ENCODE results near the gene OTOS.

Gene OTOS

GRCh38 chr2:240133401-240133800 lies 7.1 kb downstream of the OTOS start:
- Histone ChIP-seq H3K9me3 (replicated peaks; ENCODE audit: low read length) (no peaks in the 10 kb centered on the region), H3K9ac (ENCODE audit: low read depth, low read length) (no peak overlapping the region), H3K4me1 (ENCODE audit: control insufficient read depth, insufficient read depth, low read length) (peaks cover 17% of the 10 kb centered on the region), H3K36me3 (ENCODE audit: insufficient read depth, low read length) (peaks cover 52% of the 10 kb centered on the region), H3K4me3 (ENCODE audit: low read length) (no peak overlapping the region), H3K27me3 (ENCODE audit: control insufficient read depth, insufficient read depth, low read length) (no peaks in the 10 kb centered on the region), H3K4me2 (ENCODE audit: low read length) (peak overlapping the region; percentile 92)

GRCh38 chr2:240132651-240132980 lies 7.8 kb downstream of the OTOS start:
- no peak overlapping the region for H3K4me3 ChIP-seq (ENCODE audit: low read length)
- no peaks in the 10 kb centered on the region for H3K27me3 ChIP-seq (ENCODE audit: control insufficient read depth, insufficient read depth, low read length)
- H3K36me3 ChIP-seq (ENCODE audit: insufficient read depth, low read length), result peaks cover 60% of the 10 kb centered on the region
- H3K9me3 ChIP-seq (replicated peaks; ENCODE audit: low read length), result no peaks in the 10 kb centered on the region
- H3K4me1 ChIP-seq (ENCODE audit: control insufficient read depth, insufficient read depth, low read length), result peaks cover 17% of the 10 kb centered on the region
- H3K9ac ChIP-seq (ENCODE audit: low read depth, low read length), result no peak overlapping the region
- H3K4me2 ChIP-seq (ENCODE audit: low read length), result no peak overlapping the region

- H3K9me3 ChIP-seq (replicated peaks; ENCODE audit: low read length), result no peaks in the 10 kb centered on the region
Measured at GRCh38 chr2:240131941-240132650, 8.4 kb downstream of the OTOS start.

GRCh38 chr2:240131296-240131695 lies 9.2 kb downstream of the OTOS start:
- H3K9ac ChIP-seq (ENCODE audit: low read depth, low read length), result no peak overlapping the region
- H3K27me3 ChIP-seq (ENCODE audit: control insufficient read depth, insufficient read depth, low read length), result no peaks in the 10 kb centered on the region
- no peaks in the 10 kb centered on the region for H3K9me3 ChIP-seq (replicated peaks; ENCODE audit: low read length)
- no peak overlapping the region for H3K4me2 ChIP-seq (ENCODE audit: low read length)
- peaks cover 13% of the 10 kb centered on the region for H3K4me1 ChIP-seq (ENCODE audit: control insufficient read depth, insufficient read depth, low read length)
- peaks cover 70% of the 10 kb centered on the region for H3K36me3 ChIP-seq (ENCODE audit: insufficient read depth, low read length)
- H3K4me3 ChIP-seq (ENCODE audit: low read length), result no peak overlapping the region

More at GRCh38 chr2:240131941-240132650, 8.4 kb downstream of the OTOS start:
- no peak overlapping the region for H3K9ac ChIP-seq (ENCODE audit: low read depth, low read length)
- no peaks in the 10 kb centered on the region for H3K27me3 ChIP-seq (ENCODE audit: control insufficient read depth, insufficient read depth, low read length)
- H3K4me3 ChIP-seq (ENCODE audit: low read length), result no peak overlapping the region
- no peak overlapping the region for H3K4me2 ChIP-seq (ENCODE audit: low read length)
- H3K4me1 ChIP-seq (ENCODE audit: control insufficient read depth, insufficient read depth, low read length), result peaks cover 17% of the 10 kb centered on the region
- peaks cover 65% of the 10 kb centered on the region for H3K36me3 ChIP-seq (ENCODE audit: insufficient read depth, low read length)

- no peak overlapping the region for H3K4me3 ChIP-seq (ENCODE audit: low read length)
- H3K4me1 ChIP-seq (ENCODE audit: control insufficient read depth, insufficient read depth, low read length), result peaks cover 13% of the 10 kb centered on the region
- no peak overlapping the region for H3K9ac ChIP-seq (ENCODE audit: low read depth, low read length)
- peaks cover 75% of the 10 kb centered on the region for H3K36me3 ChIP-seq (ENCODE audit: insufficient read depth, low read length)
- H3K4me2 ChIP-seq (ENCODE audit: low read length), result no peak overlapping the region
- no peaks in the 10 kb centered on the region for H3K9me3 ChIP-seq (replicated peaks; ENCODE audit: low read length)
- no peaks in the 10 kb centered on the region for H3K27me3 ChIP-seq (ENCODE audit: control insufficient read depth, insufficient read depth, low read length)
Measured at GRCh38 chr2:240130393-240131195, 9.9 kb downstream of the OTOS start.

- Histone ChIP-seq H3K4me1 (ENCODE audit: control insufficient read depth, insufficient read depth, low read length) (peaks cover 7% of the 10 kb centered on the region), H3K9me3 (replicated peaks; ENCODE audit: low read length) (no peaks in the 10 kb centered on the region), H3K4me3 (ENCODE audit: low read length) (no peak overlapping the region), H3K27me3 (ENCODE audit: control insufficient read depth, insufficient read depth, low read length) (no peaks in the 10 kb centered on the region), H3K4me2 (ENCODE audit: low read length) (no peak overlapping the region), H3K36me3 (ENCODE audit: insufficient read depth, low read length) (peaks cover 75% of the 10 kb centered on the region), H3K9ac (ENCODE audit: low read depth, low read length) (no peak overlapping the region)
Measured at GRCh38 chr2:240129731-240130392, 10.6 kb downstream of the OTOS start.

GRCh38 chr2:240129311-240129710 lies 11.1 kb downstream of the OTOS start:
- no peaks in the 10 kb centered on the region for H3K9me3 ChIP-seq (replicated peaks; ENCODE audit: low read length)
- no peak overlapping the region for H3K4me2 ChIP-seq (ENCODE audit: low read length)
- no peaks in the 10 kb centered on the region for H3K27me3 ChIP-seq (ENCODE audit: control insufficient read depth, insufficient read depth, low read length)
- no peak overlapping the region for H3K9ac ChIP-seq (ENCODE audit: low read depth, low read length)
- H3K36me3 ChIP-seq (ENCODE audit: insufficient read depth, low read length), result peaks cover 75% of the 10 kb centered on the region
- no peak overlapping the region for H3K4me3 ChIP-seq (ENCODE audit: low read length)
- H3K4me1 ChIP-seq (ENCODE audit: control insufficient read depth, insufficient read depth, low read length), result peaks cover 1% of the 10 kb centered on the region

- no peaks in the 10 kb centered on the region for H3K27me3 ChIP-seq (ENCODE audit: control insufficient read depth, insufficient read depth, low read length)
- no peak overlapping the region for H3K9ac ChIP-seq (ENCODE audit: low read depth, low read length)
- H3K36me3 ChIP-seq (ENCODE audit: insufficient read depth, low read length), result peaks cover 72% of the 10 kb centered on the region
- no peaks in the 10 kb centered on the region for H3K4me1 ChIP-seq (ENCODE audit: control insufficient read depth, insufficient read depth, low read length)
- no peak overlapping the region for H3K4me2 ChIP-seq (ENCODE audit: low read length)
- no peaks in the 10 kb centered on the region for H3K9me3 ChIP-seq (replicated peaks; ENCODE audit: low read length)
- no peak overlapping the region for H3K4me3 ChIP-seq (ENCODE audit: low read length)
Measured at GRCh38 chr2:240128608-240129145, 11.8 kb downstream of the OTOS start.

- Histone ChIP-seq H3K36me3 (ENCODE audit: insufficient read depth, low read length) (peaks cover 66% of the 10 kb centered on the region), H3K4me3 (ENCODE audit: low read length) (no peak overlapping the region), H3K9ac (ENCODE audit: low read depth, low read length) (no peak overlapping the region), H3K9me3 (replicated peaks; ENCODE audit: low read length) (no peaks in the 10 kb centered on the region), H3K4me1 (ENCODE audit: control insufficient read depth, insufficient read depth, low read length) (no peaks in the 10 kb centered on the region), H3K4me2 (ENCODE audit: low read length) (no peak overlapping the region), H3K27me3 (ENCODE audit: control insufficient read depth, insufficient read depth, low read length) (no peaks in the 10 kb centered on the region)
Measured at GRCh38 chr2:240127911-240128607, 12.4 kb downstream of the OTOS start.

GRCh38 chr2:240127191-240127750 lies 13.2 kb downstream of the OTOS start:
- H3K9ac ChIP-seq (ENCODE audit: low read depth, low read length), result no peak overlapping the region
- no peaks in the 10 kb centered on the region for H3K27me3 ChIP-seq (ENCODE audit: control insufficient read depth, insufficient read depth, low read length)
- H3K4me1 ChIP-seq (ENCODE audit: control insufficient read depth, insufficient read depth, low read length), result no peaks in the 10 kb centered on the region
- no peaks in the 10 kb centered on the region for H3K9me3 ChIP-seq (replicated peaks; ENCODE audit: low read length)
- H3K4me2 ChIP-seq (ENCODE audit: low read length), result no peak overlapping the region
- peaks cover 58% of the 10 kb centered on the region for H3K36me3 ChIP-seq (ENCODE audit: insufficient read depth, low read length)
- H3K4me3 ChIP-seq (ENCODE audit: low read length), result no peak overlapping the region

- Histone ChIP-seq H3K27me3 (ENCODE audit: control insufficient read depth, insufficient read depth, low read length) (no peaks in the 10 kb centered on the region), H3K4me3 (ENCODE audit: low read length) (no peak overlapping the region), H3K4me1 (ENCODE audit: control insufficient read depth, insufficient read depth, low read length) (no peaks in the 10 kb centered on the region), H3K36me3 (ENCODE audit: insufficient read depth, low read length) (peaks cover 53% of the 10 kb centered on the region), H3K9ac (ENCODE audit: low read depth, low read length) (no peak overlapping the region), H3K4me2 (ENCODE audit: low read length) (no peak overlapping the region), H3K9me3 (replicated peaks; ENCODE audit: low read length) (no peaks in the 10 kb centered on the region)
Measured at GRCh38 chr2:240126731-240127130, 13.7 kb downstream of the OTOS start.
